ENCODE data around the gene DTNB.

DNA sequence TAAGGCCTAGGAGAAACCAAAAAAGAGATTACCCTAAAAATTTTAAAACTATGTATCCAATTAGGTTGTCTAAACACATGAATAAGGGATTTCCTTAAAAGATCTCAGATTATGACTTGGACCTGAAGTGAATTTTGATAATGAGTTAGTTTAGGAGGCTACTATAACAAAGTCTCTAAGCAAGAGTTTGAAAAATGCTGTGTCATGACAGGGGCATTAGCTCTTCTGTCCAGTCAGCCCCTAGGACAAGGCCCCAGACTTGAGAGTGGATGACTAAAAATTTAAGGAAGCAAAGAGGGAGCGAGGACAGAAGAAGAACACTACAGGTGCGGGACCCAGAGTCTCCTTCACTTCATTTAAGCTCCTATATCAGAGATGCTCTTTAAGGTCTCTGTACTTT, 135.9 kb downstream of the DTNB start:
- TF ChIP-seq, protein P1, sequence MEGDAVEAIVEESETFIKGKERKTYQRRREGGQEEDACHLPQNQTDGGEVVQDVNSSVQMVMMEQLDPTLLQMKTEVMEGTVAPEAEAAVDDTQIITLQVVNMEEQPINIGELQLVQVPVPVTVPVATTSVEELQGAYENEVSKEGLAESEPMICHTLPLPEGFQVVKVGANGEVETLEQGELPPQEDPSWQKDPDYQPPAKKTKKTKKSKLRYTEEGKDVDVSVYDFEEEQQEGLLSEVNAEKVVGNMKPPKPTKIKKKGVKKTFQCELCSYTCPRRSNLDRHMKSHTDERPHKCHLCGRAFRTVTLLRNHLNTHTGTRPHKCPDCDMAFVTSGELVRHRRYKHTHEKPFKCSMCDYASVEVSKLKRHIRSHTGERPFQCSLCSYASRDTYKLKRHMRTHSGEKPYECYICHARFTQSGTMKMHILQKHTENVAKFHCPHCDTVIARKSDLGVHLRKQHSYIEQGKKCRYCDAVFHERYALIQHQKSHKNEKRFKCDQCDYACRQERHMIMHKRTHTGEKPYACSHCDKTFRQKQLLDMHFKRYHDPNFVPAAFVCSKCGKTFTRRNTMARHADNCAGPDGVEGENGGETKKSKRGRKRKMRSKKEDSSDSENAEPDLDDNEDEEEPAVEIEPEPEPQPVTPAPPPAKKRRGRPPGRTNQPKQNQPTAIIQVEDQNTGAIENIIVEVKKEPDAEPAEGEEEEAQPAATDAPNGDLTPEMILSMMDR (conservative IDR thresholded peaks at IDR 0.05): no peak
- TF ChIP-seq ZFX (IDR thresholded peaks at IDR 0.05): no peak

Data from C4-2B (cell line).